Activated T-cell treated with anti-CD3 and anti-CD28 coated beads, Interleukin-2, amount 50 U/mL, for 1 hour (primary cell): ENCODE data around the gene COA1.
"Not testable (repeated sequence)": the region's sequence is repeated elsewhere in the genome, so short reads cannot be mapped to it uniquely, and the experiment has no call there.

Source experiments
- DNase-seq: peaks from one replicate; pipeline ENCODE4 v3.0.0-alpha.2; 2020

Gene COA1

DNA sequence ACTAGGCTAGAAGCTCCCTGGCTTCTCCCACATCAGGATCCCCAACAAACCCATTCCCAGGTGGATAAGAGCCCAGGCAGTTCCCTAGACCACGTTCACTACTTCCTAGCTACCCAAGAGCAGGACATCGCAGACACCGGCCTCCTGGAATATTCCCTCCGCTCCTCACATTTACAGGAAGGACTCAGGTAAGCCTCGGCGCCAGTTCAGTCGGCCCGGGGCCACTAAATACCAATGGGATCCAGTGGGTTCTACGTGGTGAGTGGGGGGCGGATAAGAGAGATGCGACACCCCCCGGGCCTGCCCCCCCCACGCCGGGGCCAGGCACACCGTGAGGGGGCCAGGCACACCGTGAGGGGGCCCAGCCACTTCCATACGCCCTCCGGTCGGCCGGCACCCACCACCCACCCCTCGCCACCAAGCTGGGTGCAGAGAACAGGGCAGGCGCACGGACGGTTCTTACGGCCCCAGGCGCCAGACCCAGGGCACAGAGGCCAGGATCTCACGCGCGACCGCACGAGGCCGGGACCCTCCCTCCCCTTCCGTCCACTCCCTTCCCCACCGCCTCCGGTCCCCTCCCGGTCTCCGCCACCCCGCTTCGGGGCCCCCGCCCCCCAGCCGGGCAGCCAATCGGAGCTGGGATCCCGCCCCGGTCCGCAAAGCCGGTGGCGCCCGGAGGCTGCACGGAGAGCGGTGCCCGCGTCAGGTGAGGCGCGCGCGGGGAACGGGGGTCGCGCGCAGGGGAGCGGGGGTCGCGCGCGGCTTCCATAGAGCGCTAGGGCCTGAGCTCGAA lies 28.9 kb upstream of the COA1 start, which contains the start of gene BLVRA:
BLVRA (plus strand) TSS at position 652 of the 793 bp plus-strand sequence. CDS start 12,479 bp downstream, outside the sequence.
- DNase-seq: peak; percentile 72

DNA sequence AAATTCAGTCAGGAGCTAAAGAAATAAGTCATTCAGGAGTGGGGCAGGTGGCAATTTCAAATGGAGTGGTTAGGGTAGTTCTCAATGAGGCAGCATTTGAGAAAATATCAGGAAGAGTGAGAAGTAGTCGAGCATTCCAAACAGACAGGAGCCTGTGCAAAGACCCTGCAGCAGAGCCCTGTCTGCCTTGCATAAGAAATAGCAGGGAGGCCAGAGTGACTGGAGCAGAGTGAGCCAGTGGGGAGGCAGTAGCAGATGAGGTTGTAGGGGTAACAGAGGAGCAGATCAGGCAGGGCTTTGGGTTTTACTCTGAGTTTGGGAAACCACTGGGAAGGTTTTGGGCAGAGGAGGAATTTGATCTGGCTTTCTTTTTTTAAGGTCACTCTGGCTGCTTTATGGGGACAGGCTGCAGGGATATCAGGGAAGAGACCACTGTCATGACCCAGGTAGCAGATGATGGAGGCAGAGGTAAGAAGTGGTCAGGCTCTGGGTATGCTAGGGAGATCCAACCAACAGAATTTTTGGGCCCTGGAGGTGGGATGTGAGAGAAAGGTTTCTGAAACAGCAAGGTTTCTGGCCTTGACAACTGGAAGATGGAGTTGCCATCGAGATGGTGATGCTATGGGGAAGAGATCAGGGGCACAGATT lies 27.9 kb upstream of the COA1 start:
- no peak for DNase-seq

DNA sequence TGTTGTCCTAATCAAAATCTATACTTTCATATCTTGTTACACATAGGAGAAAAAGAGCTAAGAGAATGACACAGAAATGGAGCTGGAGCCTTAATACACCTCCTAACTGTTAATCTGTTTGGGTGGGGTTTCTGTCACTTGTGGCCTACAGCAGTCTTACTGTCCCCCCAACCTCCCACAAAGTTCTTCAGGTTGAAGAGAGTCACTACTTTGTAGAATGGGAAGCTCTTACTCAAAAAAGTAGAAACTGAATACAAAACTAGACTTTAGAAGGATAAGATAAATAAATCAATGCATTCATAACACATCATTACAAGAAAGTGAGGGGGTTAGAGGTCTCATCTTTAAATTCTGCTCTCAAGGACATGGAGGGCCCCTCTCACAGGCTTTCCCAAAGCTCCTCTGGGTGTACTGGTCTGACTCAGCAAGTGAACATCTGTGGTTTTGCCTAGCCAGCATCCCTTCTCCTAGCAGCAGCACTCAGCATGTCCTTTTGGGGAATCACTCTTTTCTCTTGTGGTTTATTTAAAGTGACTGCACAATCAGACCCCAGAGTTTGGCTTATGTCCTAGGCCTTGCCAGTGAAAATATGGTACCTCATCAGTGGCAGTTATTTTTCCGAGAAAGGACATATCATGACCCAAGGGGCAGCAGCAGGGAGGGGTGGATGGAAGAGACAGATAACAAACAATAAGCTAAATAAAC lies 27.2 kb upstream of the COA1 start:
- DNase-seq: no peak

DNA sequence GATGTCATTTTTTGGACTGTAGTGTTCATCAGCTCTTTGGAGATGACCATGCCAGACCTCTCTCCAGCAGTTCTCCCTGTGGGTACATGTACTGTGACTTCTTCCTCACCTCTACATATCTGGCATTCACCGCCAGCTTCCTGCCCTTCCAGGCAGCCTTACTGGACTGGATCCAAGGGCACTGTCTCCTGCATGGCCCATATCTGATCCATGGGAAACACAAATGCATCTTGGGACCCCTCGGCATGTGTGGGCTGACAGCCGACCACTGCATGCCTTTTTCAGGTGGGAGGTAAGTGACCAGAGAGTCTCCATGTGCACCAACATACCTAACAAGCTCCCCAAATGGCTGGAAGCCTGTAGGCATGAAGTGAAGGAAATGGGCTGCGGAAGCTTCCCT lies 25.3 kb upstream of the COA1 start:
- no peak for DNase-seq

DNA sequence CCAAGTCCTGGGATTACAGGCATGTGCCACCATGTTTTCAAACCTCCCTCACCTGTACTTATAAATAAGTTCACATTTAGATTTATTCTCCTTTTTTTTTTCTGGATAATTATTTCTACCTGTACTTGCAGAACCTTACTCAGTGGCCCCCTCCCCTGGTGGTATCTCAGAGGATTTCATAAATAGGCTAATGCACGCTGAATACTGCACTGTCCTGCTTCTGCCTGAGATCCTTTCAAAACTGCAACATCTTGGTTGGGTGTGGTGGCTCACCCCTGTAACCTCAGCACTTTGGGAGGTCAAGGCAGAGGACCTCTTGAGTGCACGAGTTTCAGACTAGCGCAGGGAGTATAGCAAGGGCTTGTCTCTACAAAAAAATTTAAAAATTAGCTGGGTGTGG lies 24.5 kb upstream of the COA1 start:
- DNase-seq: no peak

DNA sequence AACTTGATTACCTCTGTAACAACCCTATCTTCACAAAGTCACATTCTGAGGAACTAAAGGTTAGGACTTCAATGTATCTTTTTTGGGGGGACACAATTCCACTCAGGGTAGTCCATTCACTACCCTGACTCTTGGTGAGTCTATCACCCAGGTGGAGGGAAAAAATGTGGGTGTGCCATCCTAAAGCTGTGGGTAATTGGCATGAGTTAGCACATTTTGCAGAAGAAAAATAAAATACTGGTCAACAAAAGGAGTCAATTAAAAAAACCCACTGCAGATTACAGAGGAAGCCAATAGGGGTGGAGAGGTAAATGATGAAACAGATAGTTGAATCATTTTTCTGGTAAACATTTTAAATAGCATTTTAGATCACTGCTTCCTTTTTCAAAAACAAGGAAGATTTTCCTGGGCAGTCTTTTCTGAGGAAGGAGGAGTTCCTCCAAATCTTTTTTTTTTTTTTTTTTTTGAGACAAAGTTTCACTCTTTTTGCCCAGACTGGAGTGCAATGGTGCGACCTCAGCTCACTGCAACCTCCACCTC lies 24.0 kb upstream of the COA1 start:
- no peak for DNase-seq

DNA sequence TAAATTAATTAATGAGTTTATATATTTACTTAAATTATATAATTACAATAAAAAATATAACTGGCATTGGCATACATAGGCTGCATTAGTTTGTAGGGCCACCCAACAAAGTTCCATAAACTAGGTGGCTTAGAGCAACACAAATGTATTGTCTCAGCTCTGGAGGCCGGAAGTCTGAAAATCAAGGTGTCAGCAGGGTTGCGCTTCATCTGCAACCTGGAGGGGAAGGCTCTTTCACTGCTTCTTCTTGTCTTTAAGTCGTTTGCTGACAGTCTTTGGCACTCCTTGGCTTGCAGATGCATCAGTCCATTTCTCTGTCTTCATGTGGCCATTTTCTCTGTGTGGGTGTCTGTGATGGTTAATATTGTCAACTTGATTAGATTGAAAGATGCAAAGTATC lies 23.1 kb upstream of the COA1 start:
- DNase-seq: no peak

DNA sequence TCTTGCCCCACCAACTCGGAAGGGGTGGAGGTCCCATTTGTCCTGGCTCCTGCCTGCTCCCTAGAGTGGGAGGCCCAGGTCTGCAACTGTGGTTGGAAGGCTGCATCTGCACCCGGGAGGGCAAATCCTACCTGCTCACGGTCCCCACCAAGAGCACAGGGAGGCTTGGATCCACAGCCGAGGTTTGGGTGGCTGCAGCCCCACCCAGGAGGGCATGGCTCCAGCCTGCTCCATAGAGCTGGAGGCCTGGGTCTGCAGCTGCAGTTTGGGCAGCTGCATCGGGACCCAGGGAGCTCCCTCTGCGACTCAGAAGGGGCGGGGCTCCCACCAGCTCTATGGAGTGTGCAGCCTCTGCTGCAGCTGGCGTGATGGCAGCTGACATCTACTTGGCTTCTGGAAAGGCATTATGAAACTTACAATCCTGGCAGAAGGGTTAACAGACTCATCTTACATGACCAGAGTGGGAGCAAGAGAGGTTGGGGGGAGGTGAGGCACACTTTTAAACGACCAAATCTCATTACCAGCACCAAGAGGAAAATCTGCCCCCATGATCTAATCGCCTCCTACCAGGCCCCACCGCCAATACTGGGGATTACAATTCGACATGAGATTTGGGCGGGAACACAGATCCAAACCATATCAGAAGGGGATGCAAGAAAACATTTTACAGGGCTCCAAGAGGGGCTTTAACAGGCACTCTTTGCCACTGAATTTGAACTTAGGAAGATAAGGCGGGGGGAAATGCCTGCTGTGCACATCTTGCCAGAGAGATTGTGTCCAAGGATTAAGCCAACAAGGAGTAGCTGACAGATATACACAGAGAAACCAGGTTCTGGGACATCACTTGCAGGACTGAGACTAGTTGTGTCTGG lies 20.9 kb upstream of the COA1 start:
- DNase-seq: no peak

DNA sequence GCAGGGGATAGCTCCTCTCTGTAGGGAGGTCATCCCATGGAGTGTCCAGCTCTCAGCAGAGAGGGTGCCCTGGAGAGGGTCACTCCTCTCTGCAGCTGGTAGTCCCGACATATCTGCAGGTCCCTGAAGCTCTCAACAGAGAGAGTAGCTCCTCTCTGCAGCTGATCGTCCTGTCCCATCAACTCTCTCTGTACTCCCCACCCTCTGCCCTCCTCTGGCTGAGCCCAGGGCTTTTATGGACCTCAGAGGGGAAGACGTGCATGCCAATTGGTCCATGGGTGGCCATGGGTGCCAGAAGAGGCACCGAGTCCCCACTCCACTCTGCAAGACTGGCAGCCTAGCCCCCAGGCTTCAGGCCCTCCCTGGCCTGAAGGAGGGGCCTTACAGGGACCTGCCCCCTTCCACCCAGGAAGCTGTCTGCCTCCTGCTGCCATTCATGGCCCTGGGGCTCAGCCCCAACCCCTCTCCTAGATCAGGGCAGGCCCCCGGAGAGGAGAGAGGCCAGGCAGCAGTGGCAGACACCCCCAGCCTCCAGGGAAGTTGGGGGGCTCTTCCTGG lies 20.1 kb upstream of the COA1 start:
- no peak for DNase-seq

DNA sequence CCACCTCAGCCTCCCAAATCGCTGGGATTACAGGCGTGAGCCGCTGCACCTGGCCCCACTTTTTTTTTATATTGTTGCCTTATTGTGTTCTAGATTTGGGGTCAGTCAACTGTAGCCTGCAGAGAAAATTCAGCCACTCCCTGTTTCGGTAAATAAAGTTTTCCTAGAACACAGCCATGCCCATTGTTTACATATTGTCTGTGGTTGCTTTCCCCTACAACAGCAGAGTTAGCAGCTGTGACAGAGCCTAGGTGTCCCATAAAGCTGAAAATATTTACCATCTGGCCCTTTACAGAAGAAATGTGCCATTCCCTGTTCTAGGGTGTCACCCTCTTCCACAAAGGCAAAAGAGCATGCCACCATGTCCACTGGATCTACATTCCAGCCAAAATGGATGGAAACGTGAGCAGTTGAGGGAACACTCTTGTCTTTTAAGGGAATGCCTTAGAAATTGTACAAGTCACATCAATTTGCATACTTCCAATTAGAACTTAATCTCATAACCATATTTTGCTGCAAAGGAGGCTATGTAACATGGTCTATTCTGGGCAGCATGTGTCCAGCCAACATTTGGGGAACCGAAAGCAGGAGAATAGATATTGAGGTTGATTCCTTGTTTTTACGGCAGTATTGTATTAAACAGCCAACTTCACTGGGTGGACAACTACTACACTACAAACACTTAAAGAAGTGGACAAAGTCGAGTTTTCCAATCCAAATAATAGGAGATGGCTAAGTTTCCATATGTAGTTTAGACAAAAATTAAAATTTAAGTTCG lies 18.2 kb upstream of the COA1 start:
- DNase-seq: no peak

DNA sequence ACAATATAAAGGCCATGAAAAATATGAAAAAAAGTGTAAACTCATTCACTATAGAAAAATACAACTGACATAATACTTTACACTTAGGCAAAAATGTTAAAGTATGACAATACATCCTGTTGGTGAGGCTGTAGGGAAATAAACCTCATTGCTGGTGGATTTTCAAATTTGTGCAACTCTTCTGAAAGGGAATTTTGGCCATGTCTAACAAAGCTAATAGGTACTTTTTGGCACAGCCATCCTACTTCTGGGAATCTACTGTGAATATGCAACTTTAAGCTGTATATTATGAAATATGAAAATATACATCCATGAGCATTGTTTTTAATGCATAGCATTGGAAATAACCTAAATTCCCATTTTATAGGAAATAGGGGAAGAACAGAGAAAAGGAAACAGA lies 13.4 kb upstream of the COA1 start:
- DNase-seq: no peak

DNA sequence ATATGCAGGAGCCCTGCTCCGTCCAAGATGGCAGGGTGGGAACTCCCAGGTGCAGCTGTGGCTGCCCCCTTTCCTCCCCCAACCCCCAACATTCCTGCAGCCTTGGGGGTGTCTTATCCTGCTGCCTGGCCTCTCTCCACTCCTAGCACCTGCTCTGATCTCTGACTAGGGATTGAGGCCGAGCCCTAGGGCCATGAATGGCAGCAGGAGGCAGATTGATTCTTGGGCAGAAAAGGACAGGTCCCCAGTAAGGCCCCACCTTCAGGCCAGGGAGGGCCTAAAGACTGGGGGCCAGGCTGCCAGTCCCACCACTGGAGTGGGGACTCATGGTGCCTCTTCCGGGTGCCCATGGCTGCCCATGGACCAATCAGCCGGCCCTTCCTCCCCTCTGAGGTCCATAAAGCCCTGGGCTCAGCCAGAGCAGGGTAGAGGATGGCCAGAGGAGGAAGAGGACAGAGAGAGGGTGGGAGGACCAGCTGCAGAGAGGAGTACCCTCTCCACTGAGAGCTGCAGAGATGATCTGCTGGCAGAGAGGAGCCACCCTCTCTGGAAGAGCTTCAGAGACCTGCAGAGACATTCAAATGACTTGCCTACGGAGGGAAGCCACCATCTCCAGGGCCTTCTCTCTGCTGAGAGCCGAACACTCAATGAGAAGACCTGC lies 8.3 kb upstream of the COA1 start:
- DNase-seq: no peak

DNA sequence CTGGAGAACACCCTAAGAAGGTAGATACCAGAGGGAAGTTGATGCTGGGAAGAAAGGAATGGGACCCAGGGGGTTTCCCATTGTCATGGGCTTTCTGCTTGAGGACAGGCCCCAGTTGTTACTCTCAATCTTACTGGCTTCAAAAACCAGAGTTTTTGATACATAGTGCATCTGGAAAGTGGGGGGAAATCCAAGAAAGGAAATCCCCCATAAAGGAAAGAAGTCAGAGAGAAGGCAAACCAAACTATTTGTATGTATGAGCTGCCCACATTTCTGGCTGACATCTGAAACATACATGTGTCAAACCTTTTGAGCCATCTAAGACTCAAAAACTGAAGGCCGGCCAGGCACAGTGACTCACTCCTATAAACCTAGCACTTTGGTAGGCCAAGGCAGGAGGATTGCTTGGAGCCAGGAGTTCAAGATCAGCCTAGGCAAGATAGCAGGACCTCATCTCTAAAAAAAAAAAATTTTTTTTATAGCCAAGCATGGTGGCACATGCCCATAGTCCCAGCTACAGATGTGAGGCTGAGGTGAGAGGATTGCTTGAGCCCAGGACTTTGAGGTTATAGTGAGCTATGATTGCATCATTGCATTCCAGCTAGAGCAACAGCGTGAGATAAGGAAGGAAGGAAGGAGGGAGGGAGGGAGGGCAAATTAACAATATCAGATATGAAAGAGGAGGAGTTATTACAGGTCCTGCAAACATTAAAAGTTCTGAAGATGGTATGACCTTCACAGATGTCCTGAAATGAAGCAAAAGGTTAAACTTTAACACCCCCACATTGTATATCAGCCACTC lies 6.7 kb upstream of the COA1 start:
- no peak for DNase-seq

DNA sequence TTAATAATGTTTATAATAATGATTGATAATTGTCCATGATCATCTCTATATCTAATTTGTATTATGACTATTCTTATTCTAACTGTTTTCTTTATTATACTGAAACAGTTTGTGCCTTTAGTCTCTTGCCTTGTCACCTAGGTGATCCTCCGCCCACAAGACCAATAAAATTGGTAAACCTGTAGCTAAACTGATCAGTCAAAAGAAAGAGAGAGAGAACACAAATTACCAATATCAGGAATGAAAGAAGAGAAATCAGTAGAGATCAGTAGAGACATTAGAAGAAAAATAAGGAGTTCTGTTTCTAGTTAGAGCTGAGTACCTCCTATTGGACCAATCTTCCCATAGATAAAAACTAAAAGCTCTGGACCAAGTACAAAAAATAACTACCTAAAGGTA lies 6.1 kb upstream of the COA1 start:
- DNase-seq: no peak

DNA sequence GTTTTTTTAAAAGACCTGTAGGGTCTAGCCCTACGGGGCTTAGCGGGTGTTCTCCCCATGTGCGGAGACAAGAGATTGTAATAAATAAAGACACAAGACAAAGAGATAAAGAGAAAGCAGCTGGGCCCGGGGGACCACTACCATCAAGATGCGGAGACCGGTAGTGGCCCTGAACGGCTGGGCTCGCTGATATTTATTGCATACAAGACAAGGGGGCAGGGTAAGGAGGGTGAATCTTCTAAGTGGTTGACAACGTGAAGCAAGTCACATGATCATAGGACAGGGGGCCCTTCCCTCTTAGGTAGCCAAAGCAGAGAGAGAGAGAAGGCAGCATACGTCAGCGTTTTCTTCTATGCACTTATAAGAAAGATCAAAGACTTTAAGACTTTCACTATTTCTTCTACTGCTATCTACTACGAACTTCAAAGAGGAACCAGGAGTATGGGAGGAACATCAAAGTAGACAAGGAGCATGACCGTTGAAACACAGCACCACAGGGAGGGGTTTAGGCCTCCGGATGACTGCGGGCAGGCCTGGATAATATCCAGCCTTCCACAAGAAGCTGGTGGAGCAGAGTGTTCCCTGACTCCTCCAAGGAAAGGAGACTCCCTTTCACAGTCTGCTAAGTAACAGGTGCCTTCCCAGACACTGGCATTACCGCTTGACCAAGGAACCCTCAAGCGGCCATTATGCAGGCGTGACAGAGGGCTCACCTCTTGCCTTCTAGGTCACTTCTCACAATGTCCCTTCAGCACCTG lies 5.4 kb upstream of the COA1 start:
- not testable (repeated sequence) for DNase-seq

DNA sequence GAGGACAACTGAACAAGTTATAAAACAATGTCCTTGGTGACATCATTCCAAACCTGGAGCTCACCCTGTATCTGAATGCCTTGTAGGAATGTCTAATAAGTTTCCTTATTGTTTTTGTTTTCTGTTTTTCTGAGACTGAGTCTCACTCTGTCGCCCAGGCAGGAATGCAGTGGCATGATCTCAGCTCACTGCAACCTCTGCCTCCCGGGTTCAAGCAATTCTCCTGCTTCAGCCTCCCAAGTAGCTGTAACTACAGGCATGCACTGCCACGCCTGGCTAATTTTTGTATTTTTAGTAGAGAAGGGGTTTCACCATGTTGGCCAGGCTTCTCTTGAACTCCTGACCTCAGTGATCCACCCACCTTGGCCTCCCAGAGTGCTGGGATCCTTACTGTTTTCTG lies 2.2 kb upstream of the COA1 start:
- not testable (repeated sequence) for DNase-seq

DNA sequence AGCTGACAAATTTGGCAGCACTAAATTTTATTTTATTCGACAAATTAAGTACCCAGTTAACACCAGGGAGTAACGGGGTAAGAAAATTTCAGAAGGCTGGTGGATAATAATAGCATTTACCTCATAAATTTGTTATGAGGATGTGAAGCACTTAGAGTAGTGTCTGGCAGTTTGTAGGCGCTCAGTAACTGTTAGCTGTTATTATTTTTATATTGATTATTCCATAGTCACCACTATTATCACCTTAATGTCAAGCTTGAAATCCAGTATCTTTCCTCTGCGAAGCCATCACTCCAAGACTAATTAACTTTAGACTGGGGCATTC lies 563 bp upstream of the COA1 start:
- no peak for DNase-seq

DNA sequence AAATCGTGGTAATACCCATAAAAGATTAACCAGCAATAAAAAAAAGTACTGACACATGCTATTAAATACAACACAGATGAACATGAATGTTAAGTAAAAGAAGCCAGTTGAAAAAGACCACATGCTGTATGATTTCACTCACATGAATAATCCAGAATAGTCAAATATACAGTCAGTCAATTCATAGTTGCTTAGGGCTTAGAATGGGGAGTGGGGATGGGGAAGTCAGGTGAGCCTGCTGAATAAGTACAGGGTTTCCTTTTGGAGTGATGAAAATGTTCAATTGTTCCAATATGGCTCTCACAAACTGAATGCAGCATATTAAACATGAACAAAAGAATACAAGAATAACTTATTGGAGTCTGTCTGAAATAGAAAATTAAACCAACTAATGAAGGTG lies 1.8 kb downstream of the COA1 start:
- DNase-seq: no peak

DNA sequence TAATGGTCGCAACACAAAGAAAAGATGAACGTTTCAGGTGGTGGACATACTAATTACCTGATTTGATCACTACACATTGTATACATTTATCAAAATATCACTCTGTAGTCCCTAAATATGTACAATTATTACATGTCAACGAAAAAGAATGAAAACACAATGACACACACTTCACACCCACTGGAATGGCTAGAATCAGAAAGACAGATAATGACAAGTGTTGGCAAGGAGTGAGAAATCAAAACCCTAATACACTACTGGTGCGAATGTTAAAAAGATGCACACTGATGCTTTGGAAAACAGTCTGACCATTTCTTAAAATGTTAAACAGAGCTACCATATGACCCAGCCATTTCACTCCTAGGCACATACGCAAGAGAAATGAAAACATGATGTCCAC lies 2.3 kb downstream of the COA1 start:
- DNase-seq: no peak

DNA sequence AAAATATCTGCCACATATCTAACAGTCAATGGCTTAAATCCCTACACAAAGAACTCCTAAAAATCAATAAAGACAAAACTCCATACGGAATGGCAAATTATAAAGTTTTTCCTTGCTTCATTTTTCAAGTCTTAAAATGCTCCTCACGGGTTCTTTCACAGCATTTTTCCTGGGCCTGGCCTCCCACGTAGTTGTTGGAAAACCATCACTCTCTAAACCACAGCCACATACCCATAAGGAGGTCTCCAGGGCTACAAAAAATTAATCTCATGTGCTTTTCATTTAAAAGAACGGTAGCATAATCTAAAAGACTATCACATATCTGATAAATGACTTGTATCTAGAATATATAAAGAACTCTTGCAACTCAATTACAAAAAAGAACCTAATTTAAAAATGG lies 2.9 kb downstream of the COA1 start:
- no peak for DNase-seq
